Uterus (tissue), 4 donors: ENCODE data around the gene BANF2. TPM values are rescaled to one million over a fixed set of nuclear protein-coding genes. Genes with fewer than 3 reads are reported as not detected.

Experiments
- DNase-seq, 2 donors: peaks; one replicate each; pipeline ENCODE4 v3.0.0-alpha.2; 2019 to 2020
- H3K27ac ChIP-seq, 2 donors: fragments of 200-600 bp; sonication (generic); 1 replicate in 1 of 2; 2 replicates in 1 of 2; pipeline ENCODE4 v1.5.1; 2016 to 2018
- H3K27me3 ChIP-seq, 2 donors: fragments of 200-600 bp; sonication (generic); one replicate each; pipeline ENCODE4 v1.5.1; 2018 to 2019; ENCODE audit warnings: control low read depth in 1 of 2
- H3K36me3 ChIP-seq, 2 donors: fragments of 200-600 bp; sonication (generic); one replicate each; pipeline ENCODE4 v1.5.1; 2019; ENCODE audit warnings: control low read depth in 1 of 2
- H3K4me1 ChIP-seq, 2 donors: fragments of 200-600 bp; sonication (generic); one replicate each; pipeline ENCODE4 v1.5.1; 2018 to 2019; ENCODE audit warnings: control low read depth in 1 of 2
- H3K4me3 ChIP-seq, 2 donors: fragments of 200-600 bp; sonication (generic); 1 replicate in 1 of 2; 2 replicates in 1 of 2; pipeline ENCODE4 v1.5.1; 2018 to 2019; ENCODE audit warnings: mild to moderate bottlenecking in 1 of 2
- H3K9me3 ChIP-seq, 2 donors: fragments of 200-600 bp; sonication (generic); one replicate each; pipeline ENCODE4 v1.5.1; 2019; ENCODE audit warnings: control low read depth in 1 of 2
- POLR2A ChIP-seq, 2 donors: fragments of 450-650 bp; IDR thresholded peaks; one replicate each; pipeline ENCODE4 v1.6.1; 2016; ENCODE audit warnings: antibody characterized with exemption in 2 of 2, mild to moderate bottlenecking in 1 of 2, moderate library complexity in 1 of 2
- intact Hi-C: fragments of 100-400 bp; cut with DNase I; formaldehyde crosslinking; loops from one replicate; pipeline ENCODE4 v1.15.1; 2023; ENCODE audit warnings: low total_unique reads
- total RNA-seq, 4 donors: library from RNA; depleted of rRNA in 3 of 4; stranded (reverse); fragments of >200 nt in 3 of 4; gene quantifications; one replicate each; pipeline versions ENCODE4 v1.1.0 to v1.2.4, GENCODE V29; 2014 to 2023
- TF ChIP-seq, protein P1 (sequence below), 4 experiments: fragments of 200-600 bp in 2 of 4; fragments of 450-650 bp in 2 of 4; sonication (generic) in 2 of 4; IDR thresholded peaks; one replicate each; pipeline ENCODE4 v1.5.1; 2016 to 2019; ENCODE audit warnings: antibody characterized with exemption in 4 of 4, mild to moderate bottlenecking in 2 of 4, moderate library complexity in 1 of 4
- donor health status: DM: yes; HTN: yes; CAD: no.

BANF2 gene
- total RNA-seq, 4 donors from 2014 or later: not detected

DNA sequence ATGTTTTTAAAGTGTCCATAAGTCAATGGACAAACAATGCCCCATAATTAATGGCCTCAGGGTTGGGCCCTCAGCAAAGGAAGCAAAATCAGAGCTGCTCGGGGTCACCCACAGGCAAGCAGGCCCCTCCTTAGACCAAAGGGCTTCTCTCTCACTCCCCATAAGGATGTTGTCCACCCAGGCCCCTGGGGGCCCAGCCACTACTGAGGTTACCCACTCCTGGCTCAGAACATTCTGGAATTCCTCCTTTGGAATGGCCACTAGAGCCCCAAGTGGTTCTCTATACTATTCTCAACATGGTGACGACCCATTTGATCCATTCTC is 50.9 kb downstream of the BANF2 start:
- H3K4me1 ChIP-seq: no peaks in the 10 kb centered on the region
- H3K9me3 ChIP-seq: no peaks in the 10 kb centered on the region
- TF ChIP-seq, protein P1, sequence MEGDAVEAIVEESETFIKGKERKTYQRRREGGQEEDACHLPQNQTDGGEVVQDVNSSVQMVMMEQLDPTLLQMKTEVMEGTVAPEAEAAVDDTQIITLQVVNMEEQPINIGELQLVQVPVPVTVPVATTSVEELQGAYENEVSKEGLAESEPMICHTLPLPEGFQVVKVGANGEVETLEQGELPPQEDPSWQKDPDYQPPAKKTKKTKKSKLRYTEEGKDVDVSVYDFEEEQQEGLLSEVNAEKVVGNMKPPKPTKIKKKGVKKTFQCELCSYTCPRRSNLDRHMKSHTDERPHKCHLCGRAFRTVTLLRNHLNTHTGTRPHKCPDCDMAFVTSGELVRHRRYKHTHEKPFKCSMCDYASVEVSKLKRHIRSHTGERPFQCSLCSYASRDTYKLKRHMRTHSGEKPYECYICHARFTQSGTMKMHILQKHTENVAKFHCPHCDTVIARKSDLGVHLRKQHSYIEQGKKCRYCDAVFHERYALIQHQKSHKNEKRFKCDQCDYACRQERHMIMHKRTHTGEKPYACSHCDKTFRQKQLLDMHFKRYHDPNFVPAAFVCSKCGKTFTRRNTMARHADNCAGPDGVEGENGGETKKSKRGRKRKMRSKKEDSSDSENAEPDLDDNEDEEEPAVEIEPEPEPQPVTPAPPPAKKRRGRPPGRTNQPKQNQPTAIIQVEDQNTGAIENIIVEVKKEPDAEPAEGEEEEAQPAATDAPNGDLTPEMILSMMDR (IDR thresholded peaks at IDR 0.05): no peak
- TF ChIP-seq POLR2A (IDR thresholded peaks at IDR 0.05): no peak
- no peak overlapping the region for H3K4me3 ChIP-seq
- intact Hi-C loops: no loop called here
- no peak overlapping the region for H3K27ac ChIP-seq
- H3K27me3 ChIP-seq: no peaks in the 10 kb centered on the region
- no peaks in the 10 kb centered on the region for H3K36me3 ChIP-seq
- no peak for DNase-seq

DNA sequence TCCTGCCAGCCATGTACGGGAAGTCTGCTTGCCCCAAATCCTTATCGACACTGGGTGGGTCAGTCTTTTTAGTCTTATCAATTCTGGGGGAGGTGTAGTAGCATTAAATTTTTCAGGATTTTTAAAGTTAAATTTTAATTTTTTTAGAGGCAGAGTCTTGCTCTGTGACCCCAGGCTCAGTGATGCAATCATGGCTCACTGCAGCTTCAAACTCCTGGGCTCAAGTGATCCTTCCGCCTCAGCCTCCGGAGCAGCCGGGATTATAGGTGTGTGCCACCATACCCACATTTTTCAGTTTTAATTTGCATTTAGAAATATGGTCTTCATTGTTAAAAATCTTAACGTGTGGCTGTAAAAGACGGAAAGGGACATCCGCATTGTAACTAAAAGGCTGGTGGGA is 51.9 kb downstream of the BANF2 start:
- DNase-seq: no peak
- H3K4me3 ChIP-seq: no peak overlapping the region
- H3K9me3 ChIP-seq: no peaks in the 10 kb centered on the region
- H3K27ac ChIP-seq: no peak overlapping the region
- no peaks in the 10 kb centered on the region for H3K36me3 ChIP-seq
- H3K4me1 ChIP-seq: no peaks in the 10 kb centered on the region
- TF ChIP-seq, protein P1 (IDR thresholded peaks at IDR 0.05): no peak
- TF ChIP-seq POLR2A (IDR thresholded peaks at IDR 0.05): no peak
- no peaks in the 10 kb centered on the region for H3K27me3 ChIP-seq
- intact Hi-C loops: no loop called here

DNA sequence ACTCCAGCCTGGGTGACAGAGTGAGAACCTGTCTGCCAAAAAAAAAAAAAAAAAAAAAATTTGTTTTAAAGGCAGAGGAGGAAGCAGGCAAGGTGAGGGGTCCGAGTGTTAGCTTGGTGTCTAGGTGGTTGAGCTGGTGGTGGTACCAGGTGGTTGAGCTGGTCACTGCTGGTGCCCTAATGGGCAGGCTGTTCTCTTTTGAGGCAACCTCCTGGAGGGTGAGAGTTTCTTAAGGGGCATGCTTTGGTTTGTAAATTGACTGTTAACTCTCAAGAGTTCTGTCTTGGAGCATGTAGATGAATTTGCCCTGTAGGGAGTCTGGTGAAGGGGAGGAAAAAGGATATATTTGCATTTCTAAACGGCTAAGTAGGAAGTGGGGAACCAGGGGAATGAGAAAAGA is 52.7 kb downstream of the BANF2 start:
- no peak for DNase-seq
- no peak overlapping the region for H3K4me3 ChIP-seq
- H3K9me3 ChIP-seq: no peaks in the 10 kb centered on the region
- no peak overlapping the region for H3K27ac ChIP-seq
- no peaks in the 10 kb centered on the region for H3K27me3 ChIP-seq
- no peaks in the 10 kb centered on the region for H3K4me1 ChIP-seq
- TF ChIP-seq POLR2A (IDR thresholded peaks at IDR 0.05): no peak
- TF ChIP-seq, protein P1 (IDR thresholded peaks at IDR 0.05): no peak
- intact Hi-C loops: no loop called here
- no peaks in the 10 kb centered on the region for H3K36me3 ChIP-seq

GRCh38 chr20:17753516-17753915 is 53.8 kb downstream of the BANF2 start:
- no peak for TF ChIP-seq POLR2A (IDR thresholded peaks at IDR 0.05)
- TF ChIP-seq, protein P1 (IDR thresholded peaks at IDR 0.05): no peak
- H3K9me3 ChIP-seq: peaks cover 0 to 3% of the 10 kb centered on the region in 2 donors
- H3K4me1 ChIP-seq: no peaks in the 10 kb centered on the region
- H3K27ac ChIP-seq: no peak overlapping the region
- no peak overlapping the region for H3K4me3 ChIP-seq
- no peaks in the 10 kb centered on the region for H3K27me3 ChIP-seq
- DNase-seq: no peak
- no peaks in the 10 kb centered on the region for H3K36me3 ChIP-seq
- intact Hi-C loops: no loop called here

DNA sequence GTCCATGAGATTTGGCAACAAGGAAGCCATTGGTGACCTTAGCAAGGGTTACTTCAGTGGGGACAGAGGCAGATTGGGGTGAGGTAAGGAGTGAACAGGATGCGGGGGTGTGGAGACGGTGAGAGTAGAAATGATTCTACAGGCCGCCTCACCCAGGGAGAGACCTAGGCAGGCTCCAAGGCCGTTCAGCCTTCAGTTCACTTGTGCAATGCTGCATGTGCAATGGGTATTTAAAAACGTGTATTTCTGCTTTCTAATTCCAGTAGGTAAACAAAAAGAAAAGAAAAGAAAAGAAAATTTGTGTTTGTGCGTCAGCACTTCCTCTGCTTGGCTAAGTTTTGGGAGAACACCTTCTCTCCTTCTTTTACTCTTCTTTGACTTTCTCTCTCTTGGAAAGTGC is 56.8 kb downstream of the BANF2 start:
- Histone ChIP-seq H3K27ac (no peak overlapping the region), H3K4me1 (no peaks in the 10 kb centered on the region), H3K27me3 (no peaks in the 10 kb centered on the region), H3K9me3 (peaks cover 0 to 3% of the 10 kb centered on the region in 2 donors), H3K36me3 (no peaks in the 10 kb centered on the region), H3K4me3 (no peak overlapping the region)
- intact Hi-C loops: no loop called here
- no peak for TF ChIP-seq POLR2A (IDR thresholded peaks at IDR 0.05)
- TF ChIP-seq, protein P1 (IDR thresholded peaks at IDR 0.05): no peak
- DNase-seq: no peak
